Measurements from ENCODE around the gene FLYWCH1. TPM values are rescaled to one million over a fixed set of nuclear protein-coding genes. Genes with fewer than 3 reads are reported as not detected.
A peak's percentile ranks its signal among the peaks of the same experiment; 100 is the strongest.

Gene FLYWCH1
- polyA plus RNA-seq (ENCODE audit: insufficient read length in 4 of 4): 10 to 100 TPM; 19.3 to 40.9 (median 25.4) TPM

- peak; percentile 78 to 97 (median 94) for DNase-seq (ENCODE audit: low read depth in 4 of 4, low spot score in 2 of 4)
These were observed at the start of gene FLYWCH1 for GRCh38 chr16:2911638-2912329. Gene FLYWCH1, plus strand, starts transcription at chr16:2911931. Its CDS starts 17,755 bp downstream, at chr16:2929686.

DNA sequence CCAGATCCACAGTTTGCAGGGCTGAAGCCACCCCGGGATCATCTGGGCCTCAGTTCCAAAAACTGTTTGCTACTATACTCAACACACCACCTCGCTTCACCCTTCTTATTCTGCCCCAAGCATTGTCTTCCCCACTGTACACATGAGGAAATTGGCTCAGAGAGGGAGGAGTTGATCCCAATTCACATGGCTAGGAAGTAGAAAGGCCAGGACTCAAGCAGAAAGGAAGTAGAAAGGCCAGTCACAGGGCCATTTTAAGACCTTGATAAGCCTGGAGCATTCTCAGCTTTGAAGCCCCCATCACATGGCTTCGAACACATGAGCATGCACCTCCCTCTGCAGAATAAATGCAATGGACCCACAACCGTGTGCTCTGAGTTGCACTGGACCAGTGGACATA, 46.1 kb upstream of the FLYWCH1 start:
- DNase-seq (ENCODE audit: low read depth in 4 of 4, low spot score in 2 of 4): no peak

- no peak for DNase-seq (ENCODE audit: low read depth in 4 of 4, low spot score in 2 of 4)
These were observed 45.3 kb upstream of the FLYWCH1 start for GRCh38 chr16:2866431-2866830.

GRCh38 chr16:2867661-2867986, 44.1 kb upstream of the FLYWCH1 start:
- no peak for DNase-seq (ENCODE audit: low read depth in 4 of 4, low spot score in 2 of 4)

DNA sequence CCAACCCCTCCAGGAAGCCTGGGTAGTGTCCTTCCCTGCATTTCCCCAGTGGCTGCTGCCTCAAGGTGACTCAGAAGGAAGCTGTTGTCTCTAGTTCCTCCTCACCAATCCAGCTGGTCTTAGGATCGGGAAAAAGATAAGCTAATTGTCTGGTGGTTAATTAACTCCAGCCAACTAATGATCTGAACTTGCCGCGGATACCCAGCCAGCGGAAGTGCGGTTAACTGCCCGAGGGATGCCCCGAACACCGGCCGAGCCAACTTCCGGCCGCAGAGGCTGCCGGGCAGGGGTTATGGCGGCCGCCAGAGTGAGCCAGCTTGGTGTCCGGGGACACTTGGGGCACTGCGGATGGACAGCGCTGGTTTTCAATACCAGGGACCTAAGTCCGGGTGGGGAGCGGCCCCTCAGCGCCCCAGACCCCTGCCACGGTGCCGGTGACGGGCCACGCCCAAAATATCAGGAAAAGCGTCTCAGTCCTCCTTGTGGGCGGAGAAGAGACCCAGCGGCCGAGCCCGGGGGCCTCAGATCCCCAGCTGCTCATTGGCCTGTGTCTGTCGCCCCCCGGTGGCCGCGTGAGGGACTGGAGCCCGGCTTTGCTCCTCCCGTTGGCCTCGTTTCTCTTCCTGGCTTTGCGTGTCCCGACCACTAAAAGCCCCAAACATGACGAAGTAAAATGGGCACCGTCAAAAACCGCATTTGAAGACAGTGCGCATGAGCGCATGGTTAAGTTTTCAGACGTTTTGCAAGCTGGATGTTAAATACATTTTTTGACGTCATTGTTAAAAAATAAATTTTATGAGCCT, 43.5 kb upstream of the FLYWCH1 start:
- DNase-seq (ENCODE audit: low read depth in 4 of 4, low spot score in 2 of 4): peak; percentile 77 to 85 (median 82)

GRCh38 chr16:2871926-2872325, 39.8 kb upstream of the FLYWCH1 start:
- DNase-seq (ENCODE audit: low read depth in 4 of 4, low spot score in 2 of 4): no peak

GRCh38 chr16:2874032-2874911, 37.5 kb upstream of the FLYWCH1 start:
- no peak for DNase-seq (ENCODE audit: low read depth in 4 of 4, low spot score in 2 of 4)

DNA sequence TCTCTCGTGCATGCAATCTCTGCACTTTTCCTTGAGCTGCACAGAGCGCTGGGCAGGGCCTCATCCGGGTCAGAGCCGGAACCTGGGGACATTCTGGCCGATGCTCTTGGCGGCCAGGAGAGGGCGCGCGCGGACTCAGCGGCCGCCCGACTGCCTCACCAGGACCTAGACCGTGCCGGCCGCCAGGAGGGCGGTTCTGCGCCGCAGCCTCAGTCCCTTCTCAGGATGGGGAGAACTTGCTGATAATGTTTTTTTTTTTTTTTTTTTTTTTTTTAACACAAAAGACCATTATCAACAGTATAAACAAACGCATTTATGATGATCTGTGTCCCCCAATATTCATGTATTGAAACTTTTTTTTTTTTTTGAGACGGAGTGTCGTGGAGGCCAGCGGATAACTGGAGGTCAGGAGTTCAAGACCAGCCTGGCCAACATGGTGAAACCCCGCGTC, 36.8 kb upstream of the FLYWCH1 start:
- no peak for DNase-seq (ENCODE audit: low read depth in 4 of 4, low spot score in 2 of 4)

GRCh38 chr16:2879854-2880508, 31.8 kb upstream of the FLYWCH1 start:
- DNase-seq (ENCODE audit: low read depth in 4 of 4, low spot score in 2 of 4): no peak

DNA sequence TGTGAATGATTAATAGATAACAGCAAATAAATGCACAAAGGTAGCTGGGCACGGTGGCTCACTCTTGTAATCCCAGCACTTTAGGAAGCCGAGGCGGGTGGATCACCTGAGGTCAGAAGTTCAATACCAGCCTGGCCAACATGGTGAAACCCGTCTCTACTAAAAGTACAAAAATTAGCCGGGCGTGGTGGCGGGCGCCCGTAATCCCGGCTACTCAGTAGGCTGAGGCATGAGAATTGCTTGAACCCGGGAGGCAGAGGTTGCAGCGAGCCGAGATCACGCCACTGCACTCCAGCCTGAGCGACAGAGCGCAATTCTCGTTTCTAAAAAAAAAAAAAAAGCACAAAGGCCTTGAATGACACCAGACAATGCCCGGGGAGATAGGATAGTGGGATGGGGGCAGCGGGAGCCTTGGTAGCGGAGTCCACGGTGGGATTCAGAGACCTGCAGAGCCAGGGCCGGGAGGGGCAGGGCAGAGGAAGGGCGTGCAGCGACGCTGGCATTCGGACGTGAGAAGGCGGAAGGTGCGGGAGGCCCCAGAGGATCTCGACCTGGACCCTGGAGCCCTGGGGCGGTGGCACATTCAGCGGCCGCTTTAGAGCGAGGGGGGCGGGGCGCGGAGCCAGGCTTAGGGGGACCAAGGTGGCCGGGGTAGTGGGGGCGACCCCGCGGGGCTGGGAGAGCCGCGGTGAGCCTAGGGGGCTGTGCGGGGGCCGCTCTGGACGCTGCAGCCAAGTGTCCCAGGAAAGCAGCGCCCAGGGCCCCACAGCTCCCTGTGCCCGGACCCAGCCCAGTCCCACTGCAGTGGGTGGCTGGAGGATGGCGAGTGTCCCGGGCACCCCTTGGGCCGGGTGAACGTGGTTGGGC, 29.7 kb upstream of the FLYWCH1 start:
- no peak for DNase-seq (ENCODE audit: low read depth in 4 of 4, low spot score in 2 of 4)

- peak; percentile 97 to 98 (median 98) for DNase-seq (ENCODE audit: low read depth in 4 of 4, low spot score in 2 of 4)
These were observed 28.9 kb upstream of the FLYWCH1 start, which contains the start of gene FLYWCH2 for GRCh38 chr16:2882650-2883457. Gene FLYWCH2, plus strand, starts transcription at chr16:2883215. Its CDS starts 13,235 bp downstream, at chr16:2896450.

DNA sequence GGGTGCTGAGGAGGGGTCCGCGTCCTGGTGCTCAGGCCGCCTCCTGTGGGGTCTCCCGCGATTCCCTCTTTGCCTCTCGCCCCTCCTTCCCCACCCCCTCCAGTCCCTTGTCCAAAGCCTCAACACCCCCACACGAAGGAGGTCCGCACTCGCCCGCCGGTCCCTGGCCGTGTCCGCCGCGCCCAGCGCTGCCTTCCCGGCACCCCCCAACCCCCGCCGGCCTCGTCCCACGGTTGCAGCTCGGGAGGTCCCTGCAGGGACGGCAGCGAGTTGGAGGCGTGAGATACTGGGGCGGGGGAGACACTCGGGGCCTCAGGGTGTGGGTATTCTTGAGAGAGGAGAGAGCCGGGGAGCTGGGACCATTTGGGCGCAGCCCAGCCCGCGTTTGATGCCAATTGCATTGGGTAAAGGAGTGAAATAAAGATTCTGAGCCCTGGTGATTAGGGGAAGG, 28.2 kb upstream of the FLYWCH1 start:
- no peak for DNase-seq (ENCODE audit: low read depth in 4 of 4, low spot score in 2 of 4)

GRCh38 chr16:2884041-2884451, 27.7 kb upstream of the FLYWCH1 start:
- no peak for DNase-seq (ENCODE audit: low read depth in 4 of 4, low spot score in 2 of 4)

DNA sequence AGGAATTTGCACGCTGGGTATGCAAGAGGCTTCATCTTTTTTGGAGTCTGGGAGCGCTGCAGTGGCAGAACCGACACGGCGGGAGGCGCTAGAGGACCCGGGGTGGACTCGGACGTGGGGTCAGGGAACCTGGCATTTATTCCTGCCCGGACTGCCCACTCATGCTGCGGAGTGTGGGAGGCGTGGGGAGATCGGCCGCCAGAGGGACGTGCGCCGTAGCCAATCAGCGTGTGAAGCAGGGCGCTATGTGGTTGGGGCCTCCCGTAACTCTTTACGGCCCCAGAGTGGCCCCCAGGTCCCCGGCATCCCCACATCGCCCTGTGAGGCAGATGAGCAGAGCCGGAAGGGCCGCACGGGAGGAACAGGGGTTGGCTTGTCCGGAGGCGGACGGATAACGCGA, 17.5 kb upstream of the FLYWCH1 start:
- DNase-seq (ENCODE audit: low read depth in 4 of 4, low spot score in 2 of 4): no peak

GRCh38 chr16:2895813-2896212, 15.9 kb upstream of the FLYWCH1 start:
- DNase-seq (ENCODE audit: low read depth in 4 of 4, low spot score in 2 of 4): no peak

GRCh38 chr16:2896480-2897010, 15.2 kb upstream of the FLYWCH1 start:
- DNase-seq (ENCODE audit: low read depth in 4 of 4, low spot score in 2 of 4): no peak

- DNase-seq (ENCODE audit: low read depth in 4 of 4, low spot score in 2 of 4): no peak
These were observed 14.6 kb upstream of the FLYWCH1 start for GRCh38 chr16:2897110-2897509.

Data from left renal cortex interstitium (tissue), 4 donors.